ENCODE data around the gene NME7. TPM values are rescaled to one million over a fixed set of nuclear protein-coding genes. Genes with fewer than 3 reads are reported as not detected.

Gene NME7
- total RNA-seq, 1 experiment from 2014 or later: 13.2 TPM

DNA sequence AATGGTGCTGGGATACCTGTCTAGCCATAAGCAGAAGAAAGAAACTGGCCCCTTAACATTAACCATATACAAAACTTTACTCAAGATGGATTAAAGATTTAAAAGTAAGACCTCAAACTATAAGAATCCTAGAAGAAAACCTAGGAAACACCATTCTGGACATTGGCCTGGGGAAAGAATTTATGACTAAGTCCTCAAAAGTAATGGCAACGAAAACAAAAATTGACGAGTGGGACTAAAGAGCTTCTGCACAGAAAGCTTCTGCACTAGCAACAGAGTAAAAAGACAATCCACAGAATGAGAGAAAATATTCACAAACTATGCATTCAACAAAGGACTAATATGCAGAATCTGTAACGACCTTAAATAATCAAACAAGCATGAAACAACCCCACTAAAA, 66.7 kb downstream of the NME7 start:
- Histone ChIP-seq H3T11ph (ENCODE audit: low read length) (no peak overlapping the region), H3K23ac (ENCODE audit: insufficient read length, low read depth, low read length) (no peak overlapping the region), H3K4me1 (ENCODE audit: insufficient read depth, low read length) (peaks cover 4% of the 10 kb centered on the region; the same call in 1 of the 2 replicates), H3K56ac (ENCODE audit: insufficient read length, low read depth, low read length) (no peak overlapping the region), H2BK20ac (ENCODE audit: low read depth, low read length, poor library complexity, severe bottlenecking) (no peak overlapping the region), H4K20me1 (ENCODE audit: control insufficient read depth, insufficient read depth, insufficient read length) (no peaks in the 10 kb centered on the region), H3K18ac (ENCODE audit: insufficient read length, low read depth, low read length) (no peak overlapping the region), H2AFZ (ENCODE audit: low read length) (no peak overlapping the region), H2AK5ac (ENCODE audit: insufficient read length, low read length) (no peak overlapping the region), H2BK120ac (ENCODE audit: low read depth, low read length, poor library complexity, severe bottlenecking) (no peak overlapping the region), H3K9me3 (ENCODE audit: control insufficient read depth, low read depth, low read length) (no peaks in the 10 kb centered on the region), H2BK5ac (ENCODE audit: insufficient read length, low read length) (no peak overlapping the region), H3K79me1 (ENCODE audit: insufficient read depth, low read depth, low read length, poor library complexity, severe bottlenecking) (no peaks in the 10 kb centered on the region), H4K5ac (ENCODE audit: insufficient read length, low read depth, low read length) (no peak overlapping the region), H3K14ac (ENCODE audit: insufficient read depth, low read length) (no peak overlapping the region), H4K8ac (replicated peaks; ENCODE audit: insufficient read length, low read depth, low read length) (no peak overlapping the region), H3K9ac (ENCODE audit: extremely low read depth, insufficient read length, low read length) (no peak overlapping the region), H3K4ac (ENCODE audit: low read depth, low read length) (no peak overlapping the region), H3K4me2 (ENCODE audit: insufficient read depth, insufficient read length, low read length) (no peak overlapping the region), H3K27ac (ENCODE audit: insufficient read length, low read depth, low read length) (no peak overlapping the region), H3K27me3 (ENCODE audit: insufficient read depth, low read length) (no peaks in the 10 kb centered on the region), H3K79me2 (ENCODE audit: insufficient read depth, low read length) (no peaks in the 10 kb centered on the region), H2BK15ac (ENCODE audit: low read depth, low read length) (no peak overlapping the region), H3K23me2 (ENCODE audit: insufficient read length, low read depth, low read length, poor library complexity, severe bottlenecking) (no peaks in the 10 kb centered on the region), H4K91ac (ENCODE audit: insufficient read length, low read depth, low read length) (no peak overlapping the region), H2BK12ac (ENCODE audit: insufficient read length, low read depth, low read length) (no peak overlapping the region)
- Mint-ChIP-seq H3K4me3 (no peak overlapping the region), H3K9me3 (no peaks in the 10 kb centered on the region), H3K27ac (no peak overlapping the region), H3K36me3 (ENCODE audit: insufficient read depth in 1 of 3, low read depth in 3 of 3) (peaks cover 0 to 4% (median 0%) of the 10 kb centered on the region in 3 experiments; a peak in 4 of 7 replicates), H3K4me1 (peaks cover 0 to 12% of the 10 kb centered on the region in 2 experiments; a peak in 3 of 4 replicates), H3K27me3 (ENCODE audit: low read depth) (no peaks in the 10 kb centered on the region)
- DNase-seq: no peak
- no CpG with 5 or more reads among the region's 3 CpGs for WGBS (ENCODE audit: extremely low coverage, insufficient read length, low lambda C conversion rate)
- TF ChIP-seq, protein P1, sequence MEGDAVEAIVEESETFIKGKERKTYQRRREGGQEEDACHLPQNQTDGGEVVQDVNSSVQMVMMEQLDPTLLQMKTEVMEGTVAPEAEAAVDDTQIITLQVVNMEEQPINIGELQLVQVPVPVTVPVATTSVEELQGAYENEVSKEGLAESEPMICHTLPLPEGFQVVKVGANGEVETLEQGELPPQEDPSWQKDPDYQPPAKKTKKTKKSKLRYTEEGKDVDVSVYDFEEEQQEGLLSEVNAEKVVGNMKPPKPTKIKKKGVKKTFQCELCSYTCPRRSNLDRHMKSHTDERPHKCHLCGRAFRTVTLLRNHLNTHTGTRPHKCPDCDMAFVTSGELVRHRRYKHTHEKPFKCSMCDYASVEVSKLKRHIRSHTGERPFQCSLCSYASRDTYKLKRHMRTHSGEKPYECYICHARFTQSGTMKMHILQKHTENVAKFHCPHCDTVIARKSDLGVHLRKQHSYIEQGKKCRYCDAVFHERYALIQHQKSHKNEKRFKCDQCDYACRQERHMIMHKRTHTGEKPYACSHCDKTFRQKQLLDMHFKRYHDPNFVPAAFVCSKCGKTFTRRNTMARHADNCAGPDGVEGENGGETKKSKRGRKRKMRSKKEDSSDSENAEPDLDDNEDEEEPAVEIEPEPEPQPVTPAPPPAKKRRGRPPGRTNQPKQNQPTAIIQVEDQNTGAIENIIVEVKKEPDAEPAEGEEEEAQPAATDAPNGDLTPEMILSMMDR (conservative IDR thresholded peaks at IDR 0.05): no peak

All from H9 (cell line).